DMS153 treated with DMSO at 0.1 percent for 48 hours (cell line): Measurements from ENCODE around the gene APMAP.

Experiments used
- DNase-seq: peaks from one replicate; lab custom pipeline; 2025; ENCODE audit not compliant: unreplicated experiment; lab: John Stamatoyannopoulos, UW

The APMAP gene

DNA sequence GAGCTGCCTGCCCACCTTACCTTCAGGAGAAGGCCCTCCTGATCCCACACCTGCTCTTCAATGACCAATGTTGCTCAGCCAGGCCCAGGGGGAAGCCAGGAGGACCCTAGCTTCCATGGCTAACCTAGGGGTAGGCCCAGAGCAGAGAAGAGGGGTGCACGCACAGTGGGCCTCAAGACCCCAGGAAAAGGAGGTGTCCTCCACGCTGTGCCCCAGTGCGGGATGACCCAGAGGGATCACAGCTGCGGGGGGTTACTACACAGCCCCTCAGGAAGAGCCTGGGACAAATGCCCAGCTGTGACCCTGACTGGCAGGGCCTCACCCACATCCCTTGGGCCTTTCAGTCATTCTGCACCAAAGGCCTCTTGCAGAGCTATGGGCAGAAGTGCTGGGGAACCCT is 31.6 kb upstream of the APMAP start:
- no peak for DNase-seq

- no peak for DNase-seq
Observed at GRCh38 chr20:25023356-25023755, 30.8 kb upstream of the APMAP start.

- no peak for DNase-seq
Observed at GRCh38 chr20:25022680-25023079, 30.1 kb upstream of the APMAP start.

GRCh38 chr20:25021336-25021735 is 28.8 kb upstream of the APMAP start:
- DNase-seq: no peak

- no peak for DNase-seq
Observed at GRCh38 chr20:25020901-25021301, 28.4 kb upstream of the APMAP start.

DNA sequence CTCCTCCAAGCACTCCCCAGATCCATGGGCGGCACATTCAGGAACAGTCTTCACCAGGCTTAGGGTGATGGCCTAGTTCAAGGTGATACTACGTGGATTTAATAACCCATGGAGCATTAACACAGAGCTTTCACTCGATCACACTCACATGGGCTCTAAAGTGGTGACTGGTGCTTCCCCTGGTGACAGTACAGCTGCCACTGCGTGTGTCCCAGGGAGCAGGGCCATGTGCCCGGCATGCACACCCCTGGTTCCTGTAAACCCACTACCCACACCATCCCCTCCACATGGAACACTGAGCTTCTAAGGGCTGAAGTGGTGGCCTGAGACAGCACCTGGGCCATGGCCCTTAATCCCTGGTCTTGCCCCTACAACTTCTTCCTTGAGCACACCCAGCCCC is 27.8 kb upstream of the APMAP start:
- DNase-seq: no peak

GRCh38 chr20:25019381-25020155 is 27.0 kb upstream of the APMAP start:
- no peak for DNase-seq

DNA sequence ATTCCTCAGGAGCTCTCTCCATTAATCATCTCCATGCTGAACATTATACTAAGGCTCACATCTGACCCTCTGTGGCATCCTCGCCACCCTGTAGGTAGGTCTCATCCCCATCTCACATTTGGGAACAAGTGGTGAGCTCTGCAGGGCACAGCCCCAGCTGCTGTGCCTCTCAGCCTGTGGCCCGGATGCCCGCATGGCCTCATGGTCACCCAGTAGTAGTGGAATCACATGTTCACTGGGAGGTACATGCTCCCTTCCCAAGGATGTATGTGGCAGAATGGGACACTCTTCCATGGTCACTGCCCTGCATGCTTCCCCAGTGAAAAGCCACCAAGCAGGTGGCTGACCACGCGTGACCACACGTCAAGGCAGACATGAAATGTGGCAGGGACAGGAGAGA is 26.3 kb upstream of the APMAP start:
- DNase-seq: no peak

GRCh38 chr20:25018425-25018824 is 25.9 kb upstream of the APMAP start:
- no peak for DNase-seq

- peak; percentile 53 for DNase-seq
Observed at GRCh38 chr20:25017257-25017803, 24.8 kb upstream of the APMAP start.

DNA sequence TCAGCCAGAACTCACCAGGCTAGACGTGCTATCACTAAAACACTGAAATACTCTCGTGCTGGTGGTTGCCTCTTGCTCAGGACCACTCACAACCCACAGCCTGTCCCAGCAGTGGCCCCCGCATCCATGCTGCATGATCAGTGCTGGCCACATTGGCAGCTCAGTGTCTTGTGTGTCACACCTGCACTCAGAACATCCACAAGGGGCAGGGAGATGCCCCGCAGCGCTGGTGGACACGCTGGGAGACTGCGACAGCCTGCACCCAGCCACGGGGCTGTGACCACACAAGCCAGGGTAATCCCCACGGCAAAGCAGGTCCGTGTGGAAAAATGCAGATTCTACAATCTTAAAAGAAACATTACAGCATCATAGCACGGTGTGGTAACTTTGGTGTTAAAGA is 23.9 kb upstream of the APMAP start:
- no peak for DNase-seq

GRCh38 chr20:25015986-25016385 is 23.4 kb upstream of the APMAP start:
- DNase-seq: no peak

- DNase-seq: no peak
Observed at GRCh38 chr20:25014816-25015215, 22.3 kb upstream of the APMAP start.

GRCh38 chr20:25013478-25014380 is 21.2 kb upstream of the APMAP start:
- DNase-seq: no peak

GRCh38 chr20:25012616-25013189 is 20.2 kb upstream of the APMAP start:
- no peak for DNase-seq

- DNase-seq: no peak
Observed at GRCh38 chr20:25011831-25012241, 19.3 kb upstream of the APMAP start.

GRCh38 chr20:25011261-25011660 is 18.7 kb upstream of the APMAP start:
- DNase-seq: no peak

DNA sequence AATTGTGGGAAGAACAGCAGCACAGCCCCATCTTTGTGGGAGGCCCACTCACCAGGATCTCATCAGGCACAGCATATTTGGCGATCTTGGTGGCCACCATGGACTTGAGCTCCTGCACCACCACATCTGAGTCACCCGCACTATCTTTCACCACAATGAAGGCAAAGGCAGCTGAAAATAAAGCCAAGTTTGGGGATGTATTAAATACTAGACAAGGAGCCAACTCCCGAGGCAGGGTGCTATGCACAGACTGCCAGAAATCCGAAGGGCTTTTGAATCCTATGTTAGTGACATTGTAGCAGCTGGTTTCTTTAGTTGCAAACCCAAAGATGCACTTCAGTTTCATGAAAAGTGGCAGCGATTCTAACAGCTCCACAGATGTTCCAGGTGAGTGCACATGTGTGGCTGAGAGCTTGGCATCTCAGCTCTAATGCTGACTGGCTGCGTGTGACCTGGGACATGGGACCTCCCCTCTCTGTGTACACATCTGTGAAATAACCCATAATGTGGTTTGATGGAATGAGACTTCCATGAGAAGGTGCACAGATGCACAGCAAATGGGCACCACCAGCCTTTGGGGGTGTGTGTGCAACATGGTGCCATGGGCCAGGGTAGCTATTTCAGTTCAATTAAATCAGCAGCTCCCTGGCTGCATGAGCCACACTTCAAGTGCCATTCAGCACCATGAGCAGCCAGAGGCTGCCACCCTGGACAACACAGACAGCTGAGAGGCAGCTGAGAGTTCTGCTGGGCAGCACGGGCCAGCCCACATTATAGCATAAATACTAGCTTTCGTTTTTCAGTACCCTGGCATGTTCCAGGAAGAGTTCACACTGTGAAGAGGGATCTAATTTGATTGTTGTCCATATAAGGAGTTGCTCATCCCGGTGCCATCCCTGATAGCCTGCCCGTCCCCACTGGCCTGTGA is 16.9 kb upstream of the APMAP start:
- no peak for DNase-seq

DNA sequence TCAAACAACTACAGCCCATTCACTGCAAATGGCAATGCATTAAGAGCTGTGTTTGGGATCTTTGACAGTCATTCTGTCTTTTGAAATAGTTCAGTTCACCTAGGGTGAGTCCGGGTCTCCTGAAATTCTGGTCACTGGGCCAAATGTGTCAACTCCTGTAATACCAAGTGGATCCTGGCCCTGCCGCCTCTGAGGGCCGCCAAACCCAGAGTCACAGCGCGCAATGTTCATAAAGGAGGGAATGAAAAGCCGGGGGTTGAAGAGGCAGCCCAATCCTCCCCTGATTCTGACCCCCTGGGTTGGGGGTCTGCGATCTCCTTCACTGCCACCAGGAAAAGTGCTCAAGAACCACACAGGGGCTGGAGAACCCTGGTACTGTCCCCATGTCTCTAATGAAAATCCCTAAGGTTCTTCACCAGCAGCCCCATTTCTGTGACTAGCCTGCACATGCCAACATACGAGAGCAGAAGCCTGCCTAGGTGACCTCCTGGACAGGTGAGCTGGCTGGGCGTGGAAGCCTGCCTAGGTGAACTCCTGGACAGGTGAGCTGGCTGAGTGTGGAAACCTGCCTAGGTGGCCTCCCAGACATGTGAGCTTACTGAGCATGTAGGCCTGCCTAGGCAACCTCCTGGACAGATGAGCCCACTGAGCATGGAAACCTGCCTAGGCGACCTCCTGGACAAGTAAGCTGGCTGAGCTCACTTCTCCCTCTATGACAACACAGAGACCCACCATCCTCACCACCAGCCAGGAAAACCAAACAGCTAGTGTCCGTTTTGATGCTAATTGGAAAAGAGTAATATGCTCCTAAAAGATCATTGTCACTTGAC is 16.1 kb upstream of the APMAP start:
- DNase-seq: no peak
